KMS-11 (cell line): ENCODE results near the gene GRID2.

Source experiments
- H2AFZ ChIP-seq: fragments of 200-600 bp; sonication (generic); 2 replicates; pipeline ENCODE4 v1.6.1; 2016; ENCODE audit warnings: antibody characterized with exemption, mixed run types, low read depth
- H3K27ac ChIP-seq: fragments of 200-600 bp; sonication (generic); 2 replicates; pipeline ENCODE4 v1.6.1; 2016; ENCODE audit warnings: mild to moderate bottlenecking, mixed run types
- H3K27me3 ChIP-seq: fragments of 200-600 bp; sonication (generic); 2 replicates; pipeline ENCODE4 v1.6.1; 2017; ENCODE audit warnings: mild to moderate bottlenecking, low read depth, mixed run types, moderate library complexity; ENCODE audit not compliant: insufficient read depth
- H3K36me3 ChIP-seq: fragments of 200-600 bp; sonication (generic); 2 replicates; pipeline ENCODE4 v1.6.1; 2017; ENCODE audit warnings: mild to moderate bottlenecking, mixed run types; ENCODE audit not compliant: insufficient read depth
- H3K4me1 ChIP-seq: fragments of 200-600 bp; sonication (generic); 2 replicates; pipeline ENCODE4 v1.6.1; 2016; ENCODE audit warnings: mild to moderate bottlenecking, low read depth, mixed run types; ENCODE audit not compliant: poor library complexity, severe bottlenecking
- H3K4me2 ChIP-seq: fragments of 200-600 bp; sonication (generic); 2 replicates; pipeline ENCODE4 v1.7.0; 2016; ENCODE audit warnings: mild to moderate bottlenecking, mixed run types
- H3K4me3 ChIP-seq: fragments of 200-600 bp; sonication (generic); IDR thresholded peaks from 2 replicates; pipeline ENCODE4 v1.6.1; 2017; ENCODE audit warnings: low read depth, low read length, mixed read lengths; ENCODE audit not compliant: insufficient read depth
- H3K79me2 ChIP-seq: fragments of 200-600 bp; sonication (generic); 2 replicates; pipeline ENCODE4 v1.6.1; 2016; ENCODE audit warnings: low read depth, mixed run types; ENCODE audit not compliant: insufficient read depth
- H3K9ac ChIP-seq: fragments of 200-600 bp; sonication (generic); 2 replicates; pipeline ENCODE4 v1.6.1; 2016; ENCODE audit warnings: mild to moderate bottlenecking, mixed run types
- H4K20me1 ChIP-seq: fragments of 200-600 bp; sonication (generic); 2 replicates; pipeline ENCODE4 v1.6.1; 2016; ENCODE audit warnings: mild to moderate bottlenecking, mixed run types; ENCODE audit not compliant: insufficient read depth
- TF ChIP-seq, protein P1 (sequence below): fragments of 200-600 bp; sonication (generic); conservative IDR thresholded peaks from 2 replicates; pipeline ENCODE4 v1.6.1; 2017; ENCODE audit warnings: low read depth, mild to moderate bottlenecking, antibody characterized with exemption, low read length, moderate library complexity, mixed read lengths

GRID2 gene

DNA sequence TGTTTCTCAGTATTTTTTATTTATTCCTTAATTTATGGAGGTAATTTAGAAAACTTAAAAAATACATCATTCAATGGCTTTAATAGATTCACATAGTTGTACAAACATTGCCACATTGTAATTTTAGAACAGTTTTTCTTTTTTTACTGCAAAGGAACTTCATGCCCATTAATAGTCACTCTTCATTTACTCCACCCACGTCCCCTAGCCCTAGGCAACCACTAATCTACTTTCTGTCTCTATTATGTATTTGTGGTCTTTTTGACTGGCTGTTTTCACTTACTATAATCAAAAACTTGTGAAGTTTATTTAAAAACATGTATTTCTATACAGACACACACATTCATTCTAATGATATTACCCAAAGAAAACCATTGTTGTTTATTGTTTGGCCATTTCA, 664.8 kb downstream of the GRID2 start:
- H3K4me3 ChIP-seq: no peak overlapping the region
- H2AFZ ChIP-seq: no peak overlapping the region

DNA sequence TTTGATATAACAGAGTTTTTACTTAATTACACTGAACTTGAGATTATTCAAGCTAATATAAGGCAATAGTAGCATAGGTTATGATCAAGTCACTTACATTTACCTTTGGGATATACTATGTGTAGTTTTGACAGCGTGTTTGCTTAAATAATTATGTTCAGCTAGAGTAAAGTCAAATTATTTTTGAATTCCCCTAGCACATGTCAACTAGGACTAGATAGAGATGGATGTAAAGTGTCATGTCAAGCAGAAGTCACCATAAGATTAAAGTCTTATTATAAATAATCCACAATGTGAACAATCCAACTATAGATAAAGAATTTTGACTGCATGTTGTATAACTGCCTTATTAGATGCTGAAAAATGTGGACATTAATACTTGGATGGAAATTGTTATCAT, 665.2 kb downstream of the GRID2 start:
- Histone ChIP-seq H3K4me1 (no peaks in the 10 kb centered on the region), H3K4me3 (no peak overlapping the region), H3K27me3 (no peaks in the 10 kb centered on the region), H3K9ac (no peak overlapping the region), H2AFZ (no peak overlapping the region), H3K36me3 (no peaks in the 10 kb centered on the region), H3K79me2 (no peaks in the 10 kb centered on the region), H4K20me1 (no peaks in the 10 kb centered on the region), H3K4me2 (no peak overlapping the region), H3K27ac (no peak overlapping the region)
- TF ChIP-seq, protein P1, sequence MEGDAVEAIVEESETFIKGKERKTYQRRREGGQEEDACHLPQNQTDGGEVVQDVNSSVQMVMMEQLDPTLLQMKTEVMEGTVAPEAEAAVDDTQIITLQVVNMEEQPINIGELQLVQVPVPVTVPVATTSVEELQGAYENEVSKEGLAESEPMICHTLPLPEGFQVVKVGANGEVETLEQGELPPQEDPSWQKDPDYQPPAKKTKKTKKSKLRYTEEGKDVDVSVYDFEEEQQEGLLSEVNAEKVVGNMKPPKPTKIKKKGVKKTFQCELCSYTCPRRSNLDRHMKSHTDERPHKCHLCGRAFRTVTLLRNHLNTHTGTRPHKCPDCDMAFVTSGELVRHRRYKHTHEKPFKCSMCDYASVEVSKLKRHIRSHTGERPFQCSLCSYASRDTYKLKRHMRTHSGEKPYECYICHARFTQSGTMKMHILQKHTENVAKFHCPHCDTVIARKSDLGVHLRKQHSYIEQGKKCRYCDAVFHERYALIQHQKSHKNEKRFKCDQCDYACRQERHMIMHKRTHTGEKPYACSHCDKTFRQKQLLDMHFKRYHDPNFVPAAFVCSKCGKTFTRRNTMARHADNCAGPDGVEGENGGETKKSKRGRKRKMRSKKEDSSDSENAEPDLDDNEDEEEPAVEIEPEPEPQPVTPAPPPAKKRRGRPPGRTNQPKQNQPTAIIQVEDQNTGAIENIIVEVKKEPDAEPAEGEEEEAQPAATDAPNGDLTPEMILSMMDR: no peak

More for the DNA sequence above, 664.8 kb downstream of the GRID2 start:
- Histone ChIP-seq H3K4me2 (no peak overlapping the region), H3K79me2 (no peaks in the 10 kb centered on the region), H4K20me1 (no peaks in the 10 kb centered on the region), H3K9ac (no peak overlapping the region), H3K27me3 (no peaks in the 10 kb centered on the region), H3K4me1 (no peaks in the 10 kb centered on the region), H3K27ac (no peak overlapping the region), H3K36me3 (no peaks in the 10 kb centered on the region)
- TF ChIP-seq, protein P1: no peak

DNA sequence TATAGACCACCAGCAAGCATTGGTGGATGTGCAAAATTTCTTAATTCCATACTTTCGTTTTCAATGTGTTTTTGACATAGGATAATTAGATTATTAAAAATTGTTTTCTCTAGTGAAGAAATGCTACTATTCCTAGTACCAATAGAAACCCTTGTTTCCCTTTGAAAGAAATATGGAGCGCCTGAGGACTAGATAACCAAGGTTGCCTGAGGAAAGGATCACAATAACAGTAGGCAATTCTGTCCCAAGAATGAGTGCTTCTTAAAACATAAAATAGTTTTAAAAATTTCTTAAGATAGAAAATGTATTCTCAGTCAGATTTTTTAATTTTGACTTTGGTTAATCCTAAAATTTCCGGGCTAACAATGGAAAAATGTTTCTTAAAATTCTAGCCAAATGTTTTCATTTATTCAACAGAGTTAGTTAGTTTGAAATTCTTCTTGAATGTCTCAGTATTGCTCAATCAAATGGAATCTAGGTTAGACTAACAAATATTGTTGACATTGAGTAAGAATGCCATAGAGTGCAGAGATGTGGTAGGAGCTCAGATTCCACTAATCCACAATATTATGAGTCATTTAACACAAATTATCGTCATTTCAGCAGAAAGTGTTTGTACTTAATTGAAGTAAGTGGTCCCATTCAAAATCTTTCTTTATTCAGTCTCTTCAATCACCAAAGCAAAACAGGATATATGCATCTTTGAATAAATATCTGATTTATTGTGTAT, 666.0 kb downstream of the GRID2 start:
- Histone ChIP-seq H3K36me3 (no peaks in the 10 kb centered on the region), H3K79me2 (no peaks in the 10 kb centered on the region), H3K9ac (no peak overlapping the region), H3K4me3 (no peak overlapping the region), H3K4me1 (no peaks in the 10 kb centered on the region), H3K27me3 (no peaks in the 10 kb centered on the region), H4K20me1 (no peaks in the 10 kb centered on the region), H3K4me2 (no peak overlapping the region), H3K27ac (no peak overlapping the region), H2AFZ (no peak overlapping the region)
- TF ChIP-seq, protein P1: no peak

DNA sequence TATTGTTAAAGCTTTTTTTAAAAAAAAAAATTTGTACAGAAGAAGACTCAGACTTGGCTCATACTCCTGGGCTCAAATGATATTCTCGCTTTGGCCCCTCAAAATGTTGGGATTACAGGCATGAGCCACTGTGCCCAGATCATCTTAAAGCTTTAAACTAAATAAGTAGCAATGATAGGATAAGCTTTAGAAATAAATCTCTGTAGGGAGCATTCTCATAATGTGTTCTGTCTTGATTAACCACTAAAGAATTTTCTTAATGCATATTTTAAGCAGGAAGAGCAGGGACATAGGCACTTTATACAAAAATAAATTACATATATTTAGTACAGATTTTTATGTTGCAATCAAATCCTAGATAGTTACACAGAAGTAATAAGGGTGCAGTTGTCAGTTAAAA, 667.2 kb downstream of the GRID2 start:
- no peak overlapping the region for H2AFZ ChIP-seq
- no peaks in the 10 kb centered on the region for H3K27me3 ChIP-seq
- H3K4me2 ChIP-seq: no peak overlapping the region
- H3K9ac ChIP-seq: no peak overlapping the region
- no peaks in the 10 kb centered on the region for H4K20me1 ChIP-seq
- no peaks in the 10 kb centered on the region for H3K36me3 ChIP-seq
- no peaks in the 10 kb centered on the region for H3K4me1 ChIP-seq
- H3K4me3 ChIP-seq: no peak overlapping the region
- TF ChIP-seq, protein P1: no peak
- H3K27ac ChIP-seq: no peak overlapping the region
- H3K79me2 ChIP-seq: no peaks in the 10 kb centered on the region
